HFFc6 (cell line): ENCODE measurements around the gene LRIG2. TPM values are rescaled to one million over a fixed set of nuclear protein-coding genes. Genes with fewer than 3 reads are reported as not detected.
A peak's percentile ranks its signal among the peaks of the same experiment; 100 is the strongest.

Source experiments
- DNase-seq: peaks from one replicate; pipeline ENCODE4 v3.0.0-alpha.2; 2018
- H3K27ac Mint-ChIP-seq: 2 replicates; pipeline ENCODE4 v1.8.0; 2020; ENCODE audit warnings: mild to moderate bottlenecking, mixed read lengths
- H3K27me3 Mint-ChIP-seq: 2 replicates; pipeline ENCODE4 v1.8.0; 2021; ENCODE audit warnings: mild to moderate bottlenecking, moderate library complexity, mixed read lengths; ENCODE audit not compliant: insufficient read depth
- H3K36me3 Mint-ChIP-seq: 2 replicates; pipeline ENCODE4 v1.8.0; 2021; ENCODE audit warnings: low read depth, mixed read lengths
- H3K4me1 Mint-ChIP-seq: 2 replicates; pipeline ENCODE4 v1.8.0; 2020; ENCODE audit warnings: low read depth, mixed read lengths
- H3K4me3 Mint-ChIP-seq: 2 replicates; pipeline ENCODE4 v1.8.0; 2020; ENCODE audit warnings: mild to moderate bottlenecking, moderate library complexity, mixed read lengths
- H3K9me3 Mint-ChIP-seq: 2 replicates; pipeline ENCODE4 v1.8.0; 2020; ENCODE audit warnings: mild to moderate bottlenecking, mixed read lengths
- CTCF ChIP-seq: fragments of 200-600 bp; sonication (generic); IDR thresholded peaks from 2 replicates; pipeline ENCODE4 v1.5.0; 2021; ENCODE audit warnings: antibody characterized with exemption, mild to moderate bottlenecking
- total RNA-seq, 6 experiments: library from RNA; stranded (reverse); fragmentation: NEBNext Ultra II Directional; extraction: Animal tissue kit (Norgen Biotek cat#: 25700); gene quantifications; 2 replicates in 1 of 6; 3 replicates in 5 of 6; pipeline ENCODE4 v1.2.3, GENCODE V29; 2021

LRIG2 gene
- total RNA-seq, 6 experiments from 2014 or later = 5.6 to 8.5 (median 7.4) TPM

DNA sequence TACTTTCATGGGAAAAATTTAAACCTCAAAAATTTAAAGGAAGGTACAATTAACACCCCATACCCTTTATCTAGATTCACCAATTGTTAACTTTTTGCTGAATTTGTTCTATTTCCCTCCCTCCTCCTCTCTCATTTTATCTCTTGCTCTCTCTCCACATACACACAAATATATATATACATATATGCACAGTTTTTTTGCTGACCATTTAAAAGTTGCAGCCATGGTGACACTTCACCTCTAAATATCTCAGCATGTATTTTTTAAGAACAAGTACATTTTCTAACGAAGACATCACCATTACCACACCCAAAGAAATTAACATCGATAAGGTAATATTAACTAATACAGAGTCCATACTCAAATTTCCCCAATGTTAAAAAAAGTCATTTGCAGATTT, 33.9 kb downstream of the LRIG2 start:
- Mint-ChIP-seq H3K9me3 (no peaks in the 10 kb centered on the region), H3K4me1 (peaks cover 26% of the 10 kb centered on the region), H3K4me3 (no peak overlapping the region), H3K27me3 (peaks cover 4% of the 10 kb centered on the region), H3K36me3 (peaks cover 32% of the 10 kb centered on the region), H3K27ac (no peak overlapping the region)
- TF ChIP-seq CTCF = no peak
- DNase-seq = no peak

DNA sequence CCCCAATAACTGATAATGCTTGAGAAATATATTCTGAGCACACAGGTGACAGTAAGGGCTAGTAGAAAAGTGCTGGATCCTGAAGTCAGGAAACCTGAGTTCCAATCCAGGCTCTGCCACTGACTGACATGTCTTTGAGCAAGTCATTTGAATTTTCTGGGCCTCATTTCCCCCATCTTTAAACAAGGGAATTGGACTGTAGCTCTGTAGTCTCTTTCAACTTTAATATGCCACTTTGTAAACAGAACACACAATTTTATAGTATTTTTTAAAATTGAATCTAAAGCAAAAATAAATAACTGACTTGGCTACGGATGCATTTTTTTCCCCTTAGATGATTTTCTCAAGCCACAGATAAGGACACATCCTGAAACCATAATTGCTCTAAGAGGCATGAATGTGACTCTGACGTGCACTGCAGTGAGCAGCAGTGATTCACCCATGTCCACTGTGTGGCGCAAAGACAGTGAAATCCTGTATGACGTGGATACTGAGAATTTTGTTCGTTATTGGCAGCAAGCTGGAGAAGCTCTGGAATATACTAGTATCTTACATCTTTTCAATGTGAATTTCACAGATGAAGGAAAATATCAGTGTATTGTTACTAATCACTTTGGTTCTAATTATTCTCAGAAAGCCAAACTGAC, 37.0 kb downstream of the LRIG2 start:
- H3K4me1 Mint-ChIP-seq = peaks cover 34% of the 10 kb centered on the region
- TF ChIP-seq CTCF = peak; percentile 70
- no peaks in the 10 kb centered on the region for H3K27me3 Mint-ChIP-seq
- peaks cover 34% of the 10 kb centered on the region for H3K36me3 Mint-ChIP-seq
- H3K9me3 Mint-ChIP-seq = no peaks in the 10 kb centered on the region
- DNase-seq = peak; percentile 96
- peak overlapping the region; percentile 94 for H3K27ac Mint-ChIP-seq
- H3K4me3 Mint-ChIP-seq = peak overlapping the region; percentile 52

DNA sequence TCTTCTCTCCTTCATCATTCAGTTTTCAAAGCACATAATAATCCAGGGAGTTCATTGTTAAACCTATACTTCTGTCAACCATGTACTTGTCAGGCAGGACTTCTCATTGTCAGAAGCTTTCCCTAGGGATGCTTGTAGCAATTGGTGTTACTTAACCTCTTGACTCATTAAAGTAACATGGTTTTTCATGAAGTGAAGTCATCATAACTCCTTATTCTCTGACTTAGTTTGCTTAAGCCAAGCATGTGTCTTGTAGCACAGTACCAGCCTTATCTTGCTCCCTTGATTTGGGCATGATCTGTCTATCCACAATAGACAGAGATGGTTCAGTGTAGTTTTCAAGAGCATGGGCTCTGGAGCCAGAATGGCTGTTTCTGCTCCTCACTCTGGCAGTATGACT, 45.3 kb downstream of the LRIG2 start:
- H3K4me1 Mint-ChIP-seq = peaks cover under 1% of the 10 kb centered on the region; the same call in 1 of the 2 replicates
- no peak overlapping the region for H3K27ac Mint-ChIP-seq
- no peak for DNase-seq
- TF ChIP-seq CTCF = no peak
- peaks cover 50% of the 10 kb centered on the region for H3K36me3 Mint-ChIP-seq
- H3K4me3 Mint-ChIP-seq = no peak overlapping the region; the same call in 1 of the 2 replicates
- peaks cover 1% of the 10 kb centered on the region; the same call in 1 of the 2 replicates for H3K27me3 Mint-ChIP-seq
- H3K9me3 Mint-ChIP-seq = no peaks in the 10 kb centered on the region

- H3K27me3 Mint-ChIP-seq = peaks cover 1% of the 10 kb centered on the region
- H3K27ac Mint-ChIP-seq = no peak overlapping the region; the same call in 1 of the 2 replicates
Measured at GRCh38 chr1:113123737-113124136, 50.7 kb downstream of the LRIG2 start.

GRCh38 chr1:113124366-113124765, 51.4 kb downstream of the LRIG2 start:
- no peak for DNase-seq
- Mint-ChIP-seq H3K4me1 (peaks cover 17% of the 10 kb centered on the region), H3K27ac (no peak overlapping the region), H3K9me3 (no peaks in the 10 kb centered on the region), H3K27me3 (no peaks in the 10 kb centered on the region; the same call in 1 of the 2 replicates), H3K4me3 (no peak overlapping the region), H3K36me3 (peaks cover 41% of the 10 kb centered on the region)
- TF ChIP-seq CTCF = no peak

More at GRCh38 chr1:113123737-113124136, 50.7 kb downstream of the LRIG2 start:
- Mint-ChIP-seq H3K9me3 (no peaks in the 10 kb centered on the region), H3K36me3 (peaks cover 47% of the 10 kb centered on the region), H3K4me1 (peaks cover 17% of the 10 kb centered on the region), H3K4me3 (no peak overlapping the region)
- peak; percentile 12 for DNase-seq
- no peak for TF ChIP-seq CTCF
